Keratinocyte (primary cell): ENCODE measurements around the gene KRT71.

Experiments used
- CTCF ChIP-seq, 3 experiments: IDR thresholded peaks in 1 of 3; conservative IDR thresholded peaks in 1 of 3; optimal IDR thresholded peaks in 1 of 3; 2 replicates in 2 of 3; 3 replicates in 1 of 3; pipeline versions ENCODE3 to v1.5.1; 2011; ENCODE audit warnings: low read length in 3 of 3, mild to moderate bottlenecking in 3 of 3, moderate library complexity in 2 of 3, control low read depth in 1 of 3, inconsistent platforms in 1 of 3; ENCODE audit not compliant: insufficient read depth in 2 of 3; ENCODE audit errors: extremely low read depth in 1 of 3
- EZH2 ChIP-seq: IDR thresholded peaks from one replicate; pipeline ENCODE4 v1.6.1; 2012; ENCODE audit warnings: inconsistent platforms, mild to moderate bottlenecking, low read length, moderate library complexity

DNA sequence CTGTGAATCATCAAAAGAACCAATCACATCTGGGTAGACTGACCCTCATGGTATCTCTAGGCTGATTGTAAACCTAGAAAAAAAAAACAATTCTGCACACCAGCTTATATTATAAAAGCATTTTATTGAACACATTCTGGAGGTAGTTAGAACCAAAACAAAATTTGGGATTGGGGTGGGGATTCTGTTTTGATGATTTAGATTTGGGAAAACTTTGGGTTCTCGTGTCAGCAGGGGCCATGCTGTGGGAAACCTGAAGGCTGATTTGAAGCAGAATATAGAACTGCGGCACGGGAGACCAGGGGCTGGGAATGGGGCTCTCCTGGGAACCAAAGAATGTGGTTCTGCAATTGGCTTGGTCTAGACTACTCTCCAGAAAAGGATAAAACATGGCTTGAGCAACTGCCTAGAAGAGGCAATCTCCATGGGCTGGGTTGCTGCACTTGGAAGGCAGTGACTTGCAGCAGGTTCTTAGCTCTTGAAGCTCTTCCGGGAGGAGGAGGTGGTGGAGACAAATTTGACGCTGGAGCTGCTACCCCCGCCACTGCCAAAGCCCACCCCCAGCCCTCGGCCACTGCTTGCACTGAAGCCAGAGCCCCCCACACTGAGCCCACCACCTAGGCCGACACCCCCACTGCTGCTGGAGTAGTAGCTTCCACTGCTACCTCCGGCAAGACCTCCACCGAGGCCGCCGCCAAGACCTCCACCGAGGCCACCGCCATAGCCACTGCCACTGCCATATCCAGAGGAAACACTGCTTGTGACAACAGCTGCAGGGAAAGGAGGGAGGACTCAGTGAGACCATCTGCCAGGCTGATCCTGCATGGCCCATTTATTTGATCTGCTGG, 38.2 kb downstream of the KRT71 start:
- TF ChIP-seq CTCF (optimal IDR thresholded peaks at IDR 0.05 in 1 of 3, IDR thresholded peaks at IDR 0.05 in 1 of 3, conservative IDR thresholded peaks at IDR 0.05 in 1 of 3; ENCODE audit: extremely low read depth in 1 of 3, insufficient read depth in 2 of 3, low read length in 3 of 3) (no peak), EZH2 (no peak)
